PFSK-1 (cell line): ENCODE results near the gene ZBTB12.

ENCODE experiments used
- FOXP2 ChIP-seq: optimal IDR thresholded peaks from 2 replicates; pipeline ENCODE3; 2011; ENCODE audit warnings: borderline replicate concordance, control low read depth, inconsistent platforms; ENCODE audit not compliant: insufficient read depth; ENCODE audit errors: extremely low read length, extremely low read depth
- POLR2AphosphoS5 ChIP-seq: IDR thresholded peaks from 2 replicates; pipeline ENCODE4 v1.6.1; 2012; ENCODE audit warnings: low read depth, mild to moderate bottlenecking, control low read depth, low read length, moderate library complexity
- REST ChIP-seq, 2 experiments: IDR thresholded peaks; 2 replicates each; pipeline versions ENCODE4 v1.6.1 to v1.8.0; 2011 to 2012; ENCODE audit warnings: low read depth in 2 of 2, low read length in 2 of 2, control low read depth in 1 of 2, inconsistent platforms in 1 of 2, mild to moderate bottlenecking in 1 of 2, moderate library complexity in 1 of 2; ENCODE audit not compliant: insufficient read depth in 1 of 2
- SIN3A ChIP-seq: IDR thresholded peaks from 2 replicates; pipeline ENCODE4 v1.6.1; 2012; ENCODE audit warnings: mild to moderate bottlenecking, low read length, moderate library complexity, borderline replicate concordance; ENCODE audit not compliant: insufficient read depth
- TAF1 ChIP-seq: IDR thresholded peaks from 2 replicates; pipeline ENCODE4 v1.6.1; 2012; ENCODE audit warnings: low read length, control low read depth, borderline replicate concordance; ENCODE audit not compliant: insufficient read depth

Gene ZBTB12

GRCh38 chr6:31878222-31878621 is 23.7 kb downstream of the ZBTB12 start:
- TF ChIP-seq POLR2AphosphoS5 (no peak), FOXP2 (no peak), SIN3A (no peak), REST (IDR thresholded peaks at IDR 0.05; ENCODE audit: insufficient read depth in 1 of 2, low read depth in 2 of 2, low read length in 2 of 2) (no peak), TAF1 (no peak)

DNA sequence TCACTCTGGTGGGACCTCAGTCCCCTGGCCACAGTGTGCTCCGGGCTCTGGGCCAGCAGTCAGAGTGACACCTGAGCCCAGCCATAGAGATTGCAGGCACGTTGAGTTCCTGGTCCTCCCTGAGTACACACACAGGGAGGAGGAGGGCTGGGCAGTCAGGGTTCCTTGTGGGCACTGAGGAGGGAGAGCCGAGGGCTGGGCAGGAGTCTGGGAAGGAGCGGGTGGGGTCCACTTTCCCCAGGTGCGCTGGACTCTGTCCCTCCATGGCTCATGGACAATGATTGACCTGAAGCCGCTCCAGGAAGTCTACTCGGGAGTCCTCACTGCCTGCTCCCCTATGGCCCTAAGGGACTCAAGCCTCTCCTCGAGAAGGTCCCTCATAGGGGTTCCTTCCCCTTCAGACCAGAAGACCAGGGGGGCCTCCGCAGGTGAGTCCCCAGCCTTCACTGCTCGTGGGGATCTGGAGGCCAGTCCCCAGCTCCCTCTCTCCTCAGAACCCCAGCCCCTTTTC is 24.2 kb downstream of the ZBTB12 start:
- TF ChIP-seq POLR2AphosphoS5: no peak
- TF ChIP-seq REST (IDR thresholded peaks at IDR 0.05; ENCODE audit: insufficient read depth in 1 of 2, low read depth in 2 of 2, low read length in 2 of 2): no peak

- TF ChIP-seq REST (IDR thresholded peaks at IDR 0.05; ENCODE audit: insufficient read depth in 1 of 2, low read depth in 2 of 2, low read length in 2 of 2) (no peak), POLR2AphosphoS5 (no peak), SIN3A (no peak), TAF1 (no peak)
Measured at GRCh38 chr6:31877125-31877650, 24.7 kb downstream of the ZBTB12 start.

- TF ChIP-seq REST (IDR thresholded peaks at IDR 0.05; ENCODE audit: insufficient read depth in 1 of 2, low read depth in 2 of 2, low read length in 2 of 2) (no peak), FOXP2 (no peak), SIN3A (no peak), TAF1 (no peak), POLR2AphosphoS5 (no peak)
Measured at GRCh38 chr6:31876357-31876756, 25.5 kb downstream of the ZBTB12 start.

DNA sequence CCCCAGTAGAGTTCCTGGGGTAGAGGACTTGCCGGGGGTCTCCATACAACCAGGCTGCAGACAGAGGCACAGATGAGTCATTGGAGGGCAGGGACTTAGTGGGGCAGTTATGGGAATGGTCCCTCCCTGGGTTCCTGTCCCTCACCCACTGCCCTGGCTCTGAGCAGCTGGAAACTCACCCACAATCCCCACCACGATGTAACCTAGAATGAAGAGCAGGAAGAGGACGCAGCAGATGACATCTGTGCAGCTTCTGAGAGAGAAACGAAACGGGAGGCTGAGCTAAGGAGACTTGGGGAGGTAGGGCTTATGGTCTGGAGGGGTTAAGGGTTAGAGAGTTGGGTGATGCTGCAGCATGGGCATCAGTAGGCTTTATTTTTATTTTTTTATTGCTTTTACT is 26.0 kb downstream of the ZBTB12 start:
- TF ChIP-seq SIN3A (no peak), POLR2AphosphoS5 (no peak), REST (IDR thresholded peaks at IDR 0.05; ENCODE audit: insufficient read depth in 1 of 2, low read depth in 2 of 2, low read length in 2 of 2) (no peak), TAF1 (no peak), FOXP2 (no peak)
